ENCODE data around the gene C6orf89.

DNA sequence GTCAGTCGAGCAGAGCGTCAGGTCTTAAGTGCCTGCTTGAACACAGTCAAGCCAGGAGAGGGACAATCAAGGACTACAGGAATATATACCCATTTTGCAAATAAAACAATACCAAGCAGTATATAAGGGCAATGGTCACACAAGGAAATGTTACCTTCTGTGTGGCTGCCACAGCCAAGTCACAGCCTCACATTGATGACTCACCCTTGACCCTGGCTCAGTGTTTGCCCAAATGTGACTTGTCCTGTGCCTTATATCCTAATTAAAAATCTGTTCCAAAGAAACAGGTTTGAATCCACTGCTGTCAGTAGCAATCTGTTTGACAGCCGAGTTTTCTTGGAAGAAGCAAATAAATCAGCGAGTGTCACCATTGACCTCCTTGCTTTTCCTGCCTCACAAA is 34.3 kb downstream of the C6orf89 start:
- TF ChIP-seq ZNF274 (IDR thresholded peaks at IDR 0.05; ENCODE audit: low read depth, low read length) (no peak), SUZ12 (IDR thresholded peaks at IDR 0.05; ENCODE audit: extremely low read depth, insufficient read depth, insufficient read length) (no peak), YY1 (IDR thresholded peaks at IDR 0.05; ENCODE audit: insufficient read depth, insufficient read length) (no peak)
